VCaP (cell line): ENCODE data around the gene KCNMA1.

Experiments
- H3K27ac ChIP-seq: fragments of 450-650 bp; 2 replicates; pipeline ENCODE4 v1.5.1; 2017
- CTCF ChIP-seq: fragments of 450-650 bp; conservative IDR thresholded peaks from 2 replicates; pipeline ENCODE4 v1.5.1; 2017; ENCODE audit warnings: mild to moderate bottlenecking, moderate library complexity

Gene KCNMA1

GRCh38 chr10:77561991-77562390, 75.6 kb downstream of the KCNMA1 start:
- no peak for TF ChIP-seq CTCF
- no peak overlapping the region for H3K27ac ChIP-seq

GRCh38 chr10:77560471-77560870, 77.1 kb downstream of the KCNMA1 start:
- no peak overlapping the region for H3K27ac ChIP-seq
- TF ChIP-seq CTCF: no peak

GRCh38 chr10:77560052-77560451, 77.6 kb downstream of the KCNMA1 start:
- TF ChIP-seq CTCF: no peak
- H3K27ac ChIP-seq: no peak overlapping the region

- TF ChIP-seq CTCF: no peak
- no peak overlapping the region for H3K27ac ChIP-seq
Measured at GRCh38 chr10:77556990-77557601, 80.5 kb downstream of the KCNMA1 start.

- no peak overlapping the region for H3K27ac ChIP-seq
- TF ChIP-seq CTCF: no peak
Measured at GRCh38 chr10:77555591-77556212, 81.9 kb downstream of the KCNMA1 start.

- no peak overlapping the region for H3K27ac ChIP-seq
- TF ChIP-seq CTCF: no peak
Measured at GRCh38 chr10:77554996-77555397, 82.6 kb downstream of the KCNMA1 start.

GRCh38 chr10:77553966-77554365, 83.6 kb downstream of the KCNMA1 start:
- no peak overlapping the region for H3K27ac ChIP-seq
- TF ChIP-seq CTCF: no peak
